BE2C (cell line): ENCODE results near the gene TMUB2.
"Not testable (repeated sequence)": the region's sequence is repeated elsewhere in the genome, so short reads cannot be mapped to it uniquely, and the experiment has no call there.

Experiments used
- DNase-seq: peaks from one replicate; pipeline ENCODE4 v3.0.0-alpha.2; 2020
- H3K27me3 ChIP-seq: fragments of 250-450 bp; sonication (Bioruptor Pico); 2 replicates; pipeline ENCODE4 v1.5.1; 2020; ENCODE audit warnings: mild to moderate bottlenecking
- H3K36me3 ChIP-seq: fragments of 250-450 bp; sonication (Bioruptor Pico); 2 replicates; pipeline ENCODE4 v1.5.1; 2020; ENCODE audit warnings: mild to moderate bottlenecking
- H3K4me1 ChIP-seq: fragments of 250-450 bp; sonication (Bioruptor Pico); 2 replicates; pipeline ENCODE4 v1.5.1; 2020
- H3K4me3 ChIP-seq: 2 replicates; pipeline ENCODE4 v1.5.1; 2011; ENCODE audit warnings: low read depth, low read length
- H3K9me3 ChIP-seq: fragments of 250-450 bp; sonication (Bioruptor Pico); 2 replicates; pipeline ENCODE4 v1.5.1; 2020
- TF ChIP-seq, protein P1 (sequence below): IDR thresholded peaks from 2 replicates; pipeline ENCODE4 v1.5.1; 2012; ENCODE audit warnings: mild to moderate bottlenecking, low read depth, low read length

TMUB2 gene

DNA sequence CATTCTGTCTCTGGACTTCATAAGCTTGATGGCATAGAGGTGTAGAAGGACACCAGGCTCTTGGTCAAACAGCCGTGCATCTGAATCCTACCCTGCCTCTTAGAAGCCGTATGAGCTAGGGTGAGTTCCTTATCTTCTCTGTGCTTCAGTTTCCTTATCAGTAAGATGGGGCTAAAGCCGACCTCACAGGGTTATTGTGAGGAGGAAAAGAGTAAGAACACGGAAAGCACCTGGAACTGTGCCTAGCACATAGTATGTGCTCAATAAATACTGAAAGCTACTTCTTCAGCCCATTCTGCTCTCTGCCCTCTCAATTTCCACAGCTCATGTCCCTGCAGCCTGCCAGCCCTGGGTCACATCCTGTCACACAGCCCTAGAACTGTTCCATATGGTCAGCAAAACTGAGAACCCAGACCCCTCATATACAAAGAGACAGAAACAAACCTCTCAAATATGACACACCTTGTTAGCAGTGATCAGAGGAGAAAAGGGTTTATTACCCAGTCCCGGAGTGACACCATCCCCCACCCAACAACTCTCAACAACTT is 49.7 kb downstream of the TMUB2 start:
- H3K36me3 ChIP-seq: no peaks in the 10 kb centered on the region
- no peak overlapping the region for H3K4me3 ChIP-seq
- no peaks in the 10 kb centered on the region for H3K27me3 ChIP-seq
- no peaks in the 10 kb centered on the region for H3K9me3 ChIP-seq
- TF ChIP-seq, protein P1, sequence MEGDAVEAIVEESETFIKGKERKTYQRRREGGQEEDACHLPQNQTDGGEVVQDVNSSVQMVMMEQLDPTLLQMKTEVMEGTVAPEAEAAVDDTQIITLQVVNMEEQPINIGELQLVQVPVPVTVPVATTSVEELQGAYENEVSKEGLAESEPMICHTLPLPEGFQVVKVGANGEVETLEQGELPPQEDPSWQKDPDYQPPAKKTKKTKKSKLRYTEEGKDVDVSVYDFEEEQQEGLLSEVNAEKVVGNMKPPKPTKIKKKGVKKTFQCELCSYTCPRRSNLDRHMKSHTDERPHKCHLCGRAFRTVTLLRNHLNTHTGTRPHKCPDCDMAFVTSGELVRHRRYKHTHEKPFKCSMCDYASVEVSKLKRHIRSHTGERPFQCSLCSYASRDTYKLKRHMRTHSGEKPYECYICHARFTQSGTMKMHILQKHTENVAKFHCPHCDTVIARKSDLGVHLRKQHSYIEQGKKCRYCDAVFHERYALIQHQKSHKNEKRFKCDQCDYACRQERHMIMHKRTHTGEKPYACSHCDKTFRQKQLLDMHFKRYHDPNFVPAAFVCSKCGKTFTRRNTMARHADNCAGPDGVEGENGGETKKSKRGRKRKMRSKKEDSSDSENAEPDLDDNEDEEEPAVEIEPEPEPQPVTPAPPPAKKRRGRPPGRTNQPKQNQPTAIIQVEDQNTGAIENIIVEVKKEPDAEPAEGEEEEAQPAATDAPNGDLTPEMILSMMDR: no peak
- no peaks in the 10 kb centered on the region; the same call in 1 of the 2 replicates for H3K4me1 ChIP-seq
- no peak for DNase-seq

DNA sequence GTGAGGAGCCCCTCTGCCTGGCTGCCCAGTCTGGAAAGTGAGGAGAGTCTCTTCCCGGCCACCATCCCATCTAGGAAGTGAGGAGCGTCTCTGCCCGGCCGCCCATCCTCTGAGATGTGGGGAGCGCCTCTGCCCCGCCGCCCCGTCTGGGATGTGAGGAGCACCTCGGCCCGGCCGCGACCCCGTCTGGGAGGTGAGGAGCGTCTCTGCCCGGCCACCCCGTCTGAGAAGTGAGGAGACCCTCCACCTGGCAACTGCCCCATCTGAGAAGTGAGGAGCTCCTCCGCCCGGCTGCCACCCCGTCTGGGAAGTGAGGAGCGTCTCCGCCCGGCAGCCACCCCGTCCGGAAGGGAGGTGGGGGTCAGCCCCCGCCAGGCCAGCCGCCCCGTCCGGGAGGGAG is 51.1 kb downstream of the TMUB2 start:
- not testable (repeated sequence) for DNase-seq, H3K4me3 ChIP-seq

DNA sequence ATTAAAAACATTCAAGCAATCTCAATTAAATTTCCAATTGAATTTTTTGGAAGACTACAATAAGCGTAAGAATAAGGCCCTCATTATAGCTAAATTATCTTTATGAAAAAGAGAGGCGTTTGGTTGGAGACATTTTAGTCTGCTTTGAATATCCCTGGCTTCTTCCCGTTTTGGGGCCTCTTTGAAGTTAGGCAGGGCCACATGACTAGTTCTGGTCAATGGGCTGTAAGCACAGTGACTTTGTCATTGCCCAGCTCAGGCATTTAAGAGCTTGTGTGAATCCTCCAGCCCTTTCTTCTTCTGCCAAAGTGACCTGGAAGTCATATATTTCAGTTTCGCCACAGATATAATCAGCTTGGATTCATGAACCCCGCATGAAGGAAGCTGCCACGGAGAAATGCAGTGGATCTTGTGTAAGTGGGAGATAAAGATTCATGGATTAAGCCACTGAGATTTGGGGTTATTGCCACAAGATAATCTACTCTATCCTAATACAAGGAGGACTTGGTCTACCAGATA is 54.4 kb downstream of the TMUB2 start:
- DNase-seq: no peak
- Histone ChIP-seq H3K4me1 (peaks cover 2% of the 10 kb centered on the region; the same call in 1 of the 2 replicates), H3K4me3 (no peak overlapping the region), H3K9me3 (no peaks in the 10 kb centered on the region), H3K27me3 (no peaks in the 10 kb centered on the region), H3K36me3 (no peaks in the 10 kb centered on the region)
- TF ChIP-seq, protein P1: no peak

More for the DNA sequence above, 51.1 kb downstream of the TMUB2 start:
- not testable (repeated sequence) for H3K4me1 ChIP-seq, H3K36me3 ChIP-seq, H3K9me3 ChIP-seq, H3K27me3 ChIP-seq
